Frontal cortex (tissue), 4 donors: ENCODE measurements around the gene OTULINL. TPM values are rescaled to one million over a fixed set of nuclear protein-coding genes. Genes with fewer than 3 reads are reported as not detected.

ENCODE experiments used
- DNase-seq, 2 donors: peaks; one replicate each; pipeline ENCODE4 v3.0.0; 2012; ENCODE audit warnings: low spot score in 2 of 2
- FAIRE-seq: peaks from 2 replicates; lab custom pipeline; 2012; peaks lifted over from hg19 to GRCh38; lab: Jason Lieb, UNC
- total RNA-seq: library from RNA; depleted of rRNA; stranded (reverse); fragments of >200 nt; gene quantifications from one replicate; pipeline ENCODE4 v1.2.3, GENCODE V29; 2014
- donor health status: control.
- donor health status: control.
- donor health status: control.

Gene OTULINL
- total RNA-seq, 1 donor from 2014 or later, result 18.8 TPM

DNA sequence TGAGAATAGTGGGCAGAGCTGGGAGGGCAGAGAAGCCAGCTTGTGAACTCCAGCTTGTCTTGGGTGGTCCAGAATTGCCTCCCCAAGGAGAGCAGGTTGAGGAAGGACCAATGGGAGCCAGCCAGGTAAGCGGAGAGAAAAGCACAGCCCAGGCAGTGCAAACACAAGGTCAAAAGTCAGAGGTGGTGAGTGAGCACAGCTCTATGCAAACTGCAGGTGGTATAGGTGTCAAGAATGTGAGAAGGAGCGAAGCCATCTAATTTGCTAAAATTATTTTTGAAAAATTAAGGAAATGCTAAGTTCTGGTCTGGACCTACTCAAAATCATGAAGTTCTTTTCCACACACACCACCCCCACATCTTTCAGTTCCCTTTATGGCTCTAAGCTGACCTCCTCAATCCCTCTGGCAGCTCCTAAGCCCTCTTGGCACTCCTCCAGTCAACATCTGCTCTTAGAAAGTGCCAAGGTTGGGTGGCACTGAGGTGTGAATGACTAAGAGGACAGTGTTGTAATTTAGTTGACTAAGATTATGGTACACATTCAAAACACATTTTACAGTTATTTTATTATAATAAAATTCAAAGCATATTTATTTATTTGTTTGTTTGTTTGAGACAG lies 6.6 kb upstream of the OTULINL start:
- DNase-seq (no peak), FAIRE-seq (no peak)

DNA sequence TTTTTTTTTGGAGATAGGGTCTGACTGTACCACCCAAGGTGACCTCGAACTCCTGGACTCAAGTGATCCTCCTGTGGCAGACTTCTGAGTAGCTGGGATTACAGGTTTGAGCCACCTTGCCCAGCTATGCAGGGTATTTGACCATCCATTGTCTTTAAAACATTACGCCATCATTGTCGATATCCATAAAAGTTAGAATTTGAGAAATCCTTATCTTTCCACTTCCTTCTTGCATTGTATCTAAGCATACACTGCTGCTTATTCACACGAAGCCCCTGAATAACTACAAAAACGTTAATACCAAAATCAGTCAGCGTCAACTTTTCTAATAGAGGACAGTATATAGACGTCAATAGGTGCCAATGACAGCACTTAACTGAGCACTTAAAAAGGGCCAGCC lies 5.4 kb upstream of the OTULINL start:
- FAIRE-seq (no peak), DNase-seq (no peak)

- FAIRE-seq (no peak), DNase-seq (no peak)
These were observed 4.4 kb upstream of the OTULINL start for GRCh38 chr5:14577079-14577725.

DNA sequence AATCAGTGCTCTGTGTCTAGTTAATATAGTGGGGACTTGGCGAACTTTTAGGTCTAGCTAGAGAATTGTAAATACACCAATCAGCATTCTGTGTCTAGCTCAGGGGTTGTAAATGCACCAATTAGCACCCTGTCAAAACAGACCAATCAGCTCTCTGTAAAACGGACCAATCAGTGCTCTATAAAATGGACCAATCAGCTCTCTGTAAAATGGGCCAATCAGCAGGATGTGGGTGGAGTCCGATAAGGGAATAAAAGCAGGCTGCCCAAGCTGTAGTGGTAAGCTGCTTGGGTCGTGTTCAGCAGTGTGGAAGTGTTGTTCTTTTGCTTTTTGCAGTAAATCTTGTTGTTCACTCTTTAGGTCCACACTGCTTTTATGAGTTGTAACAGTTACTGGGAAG lies 3.6 kb upstream of the OTULINL start:
- DNase-seq, result no peak
- FAIRE-seq, result no peak

GRCh38 chr5:14579246-14579645 lies 2.3 kb upstream of the OTULINL start:
- DNase-seq, result no peak
- no peak for FAIRE-seq

DNA sequence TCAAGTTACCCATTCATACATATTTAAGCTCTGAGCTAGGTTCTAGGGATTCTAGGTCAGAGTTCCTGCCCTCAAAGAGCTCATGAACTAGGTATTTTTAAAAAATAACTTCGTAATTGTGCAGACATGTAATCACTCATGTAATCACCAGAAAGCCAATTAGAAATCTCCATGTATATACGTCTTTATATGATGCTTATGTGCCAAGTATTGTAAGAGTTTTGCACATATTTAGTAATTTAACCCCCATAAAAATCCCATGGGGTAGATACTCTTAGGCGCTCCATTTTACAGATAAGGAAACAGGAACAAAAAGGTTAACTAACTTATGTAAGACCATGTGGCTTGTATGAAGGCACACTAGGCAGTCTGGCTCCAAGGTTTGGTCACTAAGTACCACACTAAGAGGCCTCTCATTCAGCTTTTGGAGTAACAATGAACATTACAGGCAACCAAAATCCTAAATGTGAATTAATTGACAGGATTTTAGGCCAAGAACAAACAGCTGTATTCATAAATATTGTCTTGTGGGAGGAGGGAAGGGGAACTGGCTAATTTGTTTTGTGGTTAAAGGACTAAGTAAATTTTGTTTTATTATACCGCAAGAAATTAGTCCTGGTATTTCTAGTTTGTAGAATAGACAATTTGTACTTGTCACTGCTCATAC lies 1.7 kb upstream of the OTULINL start:
- no peak for FAIRE-seq
- no peak for DNase-seq

DNA sequence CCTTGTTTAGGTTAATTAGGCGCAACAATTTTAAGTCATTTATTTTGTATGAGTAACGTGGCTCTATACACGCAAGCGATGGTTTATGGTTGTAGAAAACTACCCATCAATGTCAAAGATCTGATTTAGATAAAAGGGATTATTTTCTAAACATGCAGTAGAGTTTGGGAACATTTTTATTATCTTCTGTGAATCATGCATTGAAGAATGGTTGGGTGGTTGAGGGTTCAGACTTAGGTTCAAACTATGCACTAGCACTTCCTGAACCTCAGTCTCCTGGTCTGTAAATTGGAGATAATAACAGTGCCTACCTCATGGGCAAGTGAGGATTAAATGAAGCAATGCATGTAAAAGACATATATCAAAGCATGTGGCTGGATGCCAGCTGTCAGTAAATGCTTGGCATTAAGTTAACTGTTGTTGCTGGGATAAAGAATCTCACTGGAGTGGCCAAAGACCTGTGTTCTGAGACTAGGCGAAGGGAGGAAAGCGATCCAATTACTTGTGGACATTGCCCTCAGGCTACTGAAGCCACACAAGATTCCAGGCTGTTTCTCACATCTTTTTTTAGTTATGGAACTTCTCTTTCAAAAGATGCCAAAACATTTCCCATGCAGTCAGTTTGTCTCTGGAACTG lies 1.1 kb upstream of the OTULINL start:
- FAIRE-seq, result no peak
- no peak for DNase-seq

- FAIRE-seq (no peak), DNase-seq (peak in 1 of 2 donors; percentile 21)
These were observed 552 bp downstream of the OTULINL start for GRCh38 chr5:14581891-14582796.

- no peak for DNase-seq
- FAIRE-seq, result no peak
These were observed 1.2 kb downstream of the OTULINL start for GRCh38 chr5:14582797-14583137.

DNA sequence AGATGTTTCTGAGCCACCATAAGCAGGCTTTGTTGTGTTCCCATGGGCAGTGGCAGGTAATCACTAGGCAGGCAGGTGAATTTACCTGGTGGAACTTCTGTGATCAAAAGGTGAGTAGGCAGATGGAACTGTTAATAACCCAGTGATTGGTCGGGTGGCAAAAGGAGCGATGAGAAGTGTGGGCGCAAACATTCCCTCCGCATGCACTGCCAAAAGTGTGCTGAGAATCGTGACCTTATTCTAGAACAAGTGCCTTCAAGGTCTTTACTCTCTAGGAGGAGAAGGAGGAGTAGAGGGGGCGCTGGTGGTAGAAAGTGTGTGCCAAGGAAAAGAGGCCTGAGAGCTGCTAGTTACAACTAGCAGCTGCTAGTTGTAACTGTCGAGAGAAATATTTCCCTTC lies 3.3 kb downstream of the OTULINL start:
- no peak for FAIRE-seq
- DNase-seq, result no peak

- DNase-seq, result no peak
These were observed 5.6 kb downstream of the OTULINL start for GRCh38 chr5:14587150-14587549.

DNA sequence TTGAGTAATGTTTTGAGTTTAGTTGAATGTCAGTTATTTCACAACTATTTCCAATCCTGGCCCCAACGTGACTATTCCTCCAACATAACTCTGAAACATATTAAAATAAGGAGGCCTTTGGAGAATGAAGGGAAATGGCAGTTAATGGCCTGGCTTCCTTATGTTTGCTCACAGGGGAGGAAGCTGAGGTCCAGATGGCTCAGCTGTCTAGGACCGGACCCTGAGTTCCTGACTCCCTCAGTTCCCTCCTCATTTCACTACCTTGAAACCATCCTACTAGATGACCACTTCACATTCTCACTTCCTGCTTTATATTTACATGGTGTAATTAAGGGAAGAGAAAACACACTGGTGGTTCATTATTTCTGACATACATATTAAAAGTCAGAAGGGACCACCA lies 6.6 kb downstream of the OTULINL start:
- no peak for FAIRE-seq
- no peak for DNase-seq

More at GRCh38 chr5:14587150-14587549, 5.6 kb downstream of the OTULINL start:
- FAIRE-seq, result no peak

DNA sequence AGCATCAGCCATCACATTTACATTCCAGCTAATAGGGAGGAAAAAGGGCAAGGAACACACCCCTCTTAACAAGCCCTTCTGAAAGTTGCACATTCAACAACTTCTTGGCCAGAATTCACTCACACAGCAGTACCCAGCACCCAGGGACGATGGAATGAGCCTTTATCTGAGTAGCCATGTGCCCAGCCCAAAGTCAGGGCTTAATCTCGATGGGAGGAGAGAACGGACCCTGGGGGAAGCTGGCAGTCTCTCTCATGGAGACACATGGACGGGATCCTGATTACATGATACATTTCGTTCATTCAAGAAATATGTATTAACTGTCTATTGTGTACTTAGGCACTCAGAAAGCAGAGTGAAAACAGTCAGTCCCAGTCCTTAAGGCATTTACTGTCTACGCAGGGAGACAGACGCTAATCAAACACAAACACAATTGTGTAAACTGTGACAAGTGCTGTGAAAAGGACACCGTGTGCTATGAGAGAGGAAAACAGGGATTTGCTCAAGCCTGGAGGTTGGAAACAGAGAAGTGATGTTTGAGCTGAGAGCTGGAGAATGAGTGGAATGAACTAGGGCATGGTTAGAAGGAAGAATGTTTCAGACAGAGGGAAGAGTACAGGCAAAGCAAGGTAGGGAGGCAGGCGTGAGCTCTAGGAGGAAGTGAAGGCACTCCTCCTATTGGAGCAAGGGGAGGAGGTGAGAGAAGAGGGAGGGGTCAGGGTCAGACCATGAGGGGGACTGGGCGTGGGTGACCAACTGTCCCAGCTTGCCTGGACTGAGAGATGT lies 7.4 kb downstream of the OTULINL start:
- FAIRE-seq, result no peak
- no peak for DNase-seq

- FAIRE-seq (no peak), DNase-seq (no peak)
These were observed 9.4 kb downstream of the OTULINL start for GRCh38 chr5:14590949-14591348.

- no peak for DNase-seq
- no peak for FAIRE-seq
These were observed 10.0 kb downstream of the OTULINL start for GRCh38 chr5:14591548-14591947.

DNA sequence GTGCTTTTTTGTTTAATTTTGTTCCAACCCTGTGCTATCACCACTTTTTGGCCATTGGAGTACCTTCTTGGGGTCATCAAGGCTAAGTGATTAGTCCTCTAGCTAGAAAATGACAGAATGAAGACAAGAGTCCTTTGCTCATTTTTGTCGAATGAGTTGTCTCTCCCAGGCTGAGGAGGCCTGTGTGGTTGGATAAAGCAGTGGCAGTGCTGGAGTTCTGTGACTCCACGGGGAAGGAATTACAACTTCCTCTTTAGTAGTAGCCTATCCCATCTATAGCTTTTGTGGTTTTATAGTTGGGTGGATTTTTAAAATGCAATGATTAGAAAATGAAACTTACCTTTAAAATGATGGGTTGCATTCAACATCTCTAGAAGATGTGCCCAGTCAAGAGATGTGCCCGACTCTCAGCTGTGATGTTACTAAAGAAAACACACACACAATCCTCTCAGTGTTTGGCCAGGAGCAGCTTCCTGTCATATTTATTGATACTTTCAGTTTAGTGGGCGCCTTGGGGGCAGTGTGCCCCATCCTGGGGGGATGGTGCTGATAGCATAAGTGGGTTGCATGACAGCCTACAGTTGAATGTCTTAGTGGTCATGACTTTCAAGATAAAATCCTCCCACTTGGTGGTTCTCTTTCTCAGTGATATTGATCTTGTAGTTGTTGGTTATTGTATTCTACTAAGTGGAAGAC lies 11.9 kb downstream of the OTULINL start:
- FAIRE-seq (no peak), DNase-seq (no peak)

GRCh38 chr5:14594378-14595074 lies 12.9 kb downstream of the OTULINL start:
- no peak for DNase-seq
- FAIRE-seq, result no peak

DNA sequence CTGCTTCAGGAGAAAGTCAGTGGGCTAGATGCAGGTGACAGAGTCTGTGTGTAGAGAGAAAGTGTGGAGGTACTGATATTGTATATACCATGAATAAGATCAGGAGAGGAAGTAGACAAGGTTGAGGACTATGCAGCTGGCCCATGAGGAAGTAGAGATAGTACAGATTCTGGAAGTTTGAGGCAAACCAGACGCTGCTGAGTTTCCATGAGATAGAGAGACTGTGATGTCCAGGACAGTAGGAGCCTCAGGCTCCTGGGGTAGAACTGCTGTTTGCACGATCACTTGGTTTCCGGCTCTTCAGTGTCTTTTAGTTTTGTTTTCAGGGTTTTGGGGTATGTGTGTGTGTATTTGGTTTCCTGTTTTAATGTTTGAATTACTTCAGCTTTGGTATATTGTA lies 13.6 kb downstream of the OTULINL start:
- DNase-seq, result no peak
- no peak for FAIRE-seq
